H1 (cell line): ENCODE measurements around the gene PNMA1. TPM values are rescaled to one million over a fixed set of nuclear protein-coding genes. Genes with fewer than 3 reads are reported as not detected.

Source experiments
- ASH2L ChIP-seq: fragments of 200-600, 300-600 bp; sonication (generic); IDR thresholded peaks from one replicate; pipeline ENCODE4 v1.7.1; 2017; ENCODE audit warnings: low read length
- ATF2 ChIP-seq: IDR thresholded peaks from 2 replicates; pipeline ENCODE4 v1.6.1; 2012; ENCODE audit warnings: low read length, inconsistent platforms
- BRCA1 ChIP-seq: IDR thresholded peaks from 2 replicates; pipeline ENCODE4 v1.6.1; 2012; ENCODE audit warnings: low read depth, low read length, improper control_type of control experiment
- CBX8 ChIP-seq: fragments of 300-800, 300-1000 bp; sonication (generic); IDR thresholded peaks from 2 replicates; pipeline ENCODE4 v1.7.1; 2016; ENCODE audit warnings: low read depth, low read length, borderline replicate concordance
- CHD1 ChIP-seq: IDR thresholded peaks from 2 replicates; pipeline ENCODE4 v1.6.1; 2012; ENCODE audit warnings: low read depth, low read length, improper control_type of control experiment
- CHD2 ChIP-seq: IDR thresholded peaks from 2 replicates; pipeline ENCODE4 v1.6.1; 2012; ENCODE audit warnings: low read length, improper control_type of control experiment
- EP300 ChIP-seq, 2 experiments: IDR thresholded peaks; 1 replicate in 1 of 2; 2 replicates in 1 of 2; pipeline ENCODE4 v1.6.1; 2011 to 2012; ENCODE audit warnings: low read depth in 2 of 2, low read length in 2 of 2, mild to moderate bottlenecking in 2 of 2, borderline replicate concordance in 1 of 2, inconsistent platforms in 1 of 2, moderate library complexity in 1 of 2
- FOSL1 ChIP-seq: IDR thresholded peaks from 2 replicates; pipeline ENCODE4 v1.6.1; 2011; ENCODE audit warnings: mild to moderate bottlenecking, low read depth, low read length, moderate library complexity; ENCODE audit not compliant: insufficient read depth
- GABPA ChIP-seq: IDR thresholded peaks from 2 replicates; pipeline ENCODE4 v1.6.1; 2011; ENCODE audit warnings: mild to moderate bottlenecking, low read length, moderate library complexity, borderline replicate concordance; ENCODE audit not compliant: insufficient read depth
- GTF2F1 ChIP-seq: IDR thresholded peaks from 2 replicates; pipeline ENCODE4 v1.6.1; 2012; ENCODE audit warnings: low read depth, low read length, improper control_type of control experiment, borderline replicate concordance
- MAX ChIP-seq: IDR thresholded peaks from 2 replicates; pipeline ENCODE4 v1.6.1; 2012; ENCODE audit warnings: inconsistent platforms
- NANOG ChIP-seq: IDR thresholded peaks from 2 replicates; pipeline ENCODE4 v1.6.1; 2011; ENCODE audit warnings: low read length, low read depth, mild to moderate bottlenecking, inconsistent platforms; ENCODE audit not compliant: insufficient read depth, poor library complexity, severe bottlenecking
- PHF8 ChIP-seq: fragments of 200-600 bp; sonication (generic); conservative IDR thresholded peaks from 2 replicates; pipeline ENCODE4 v1.7.1; 2012; ENCODE audit warnings: low read depth, mild to moderate bottlenecking, inconsistent platforms, low read length, moderate library complexity
- RBBP5 ChIP-seq: IDR thresholded peaks from 2 replicates; pipeline ENCODE4 v1.7.1; 2012; ENCODE audit warnings: low read depth, mild to moderate bottlenecking, inconsistent platforms, low read length, moderate library complexity, borderline replicate concordance
- RFX5 ChIP-seq: IDR thresholded peaks from 2 replicates; pipeline ENCODE4 v1.6.1; 2011; ENCODE audit warnings: low read depth, low read length, improper control_type of control experiment, borderline replicate concordance
- SIN3A ChIP-seq, 2 experiments: IDR thresholded peaks in 1 of 2; conservative IDR thresholded peaks in 1 of 2; 2 replicates each; pipeline ENCODE4 v1.6.1; 2011 to 2012; ENCODE audit warnings: low read length in 2 of 2, improper control_type of control experiment in 1 of 2, low read depth in 1 of 2, mild to moderate bottlenecking in 1 of 2
- SIRT6 ChIP-seq: IDR thresholded peaks from one replicate; pipeline ENCODE4 v1.7.1; 2012; ENCODE audit warnings: low read length, inconsistent platforms
- SP1 ChIP-seq: IDR thresholded peaks from 2 replicates; pipeline ENCODE4 v1.6.1; 2011; ENCODE audit warnings: low read depth, low read length
- SP4 ChIP-seq: IDR thresholded peaks from 2 replicates; pipeline ENCODE4 v1.6.1; 2012; ENCODE audit warnings: low read length, inconsistent platforms
- TAF1 ChIP-seq: IDR thresholded peaks from 2 replicates; pipeline ENCODE4 v1.6.1; 2011; ENCODE audit warnings: mild to moderate bottlenecking, low read depth, low read length
- TBP ChIP-seq: IDR thresholded peaks from 2 replicates; pipeline ENCODE4 v1.6.1; 2011; ENCODE audit warnings: low read depth, low read length, improper control_type of control experiment
- TEAD4 ChIP-seq: IDR thresholded peaks from 2 replicates; pipeline ENCODE4 v1.6.1; 2012; ENCODE audit warnings: low read depth, low read length, inconsistent platforms, mixed read lengths
- polyA plus RNA-seq, 7 experiments: library from polyadenylated mRNA; depleted of rRNA in 3 of 7; stranded (reverse) in 5 of 7; unstranded in 2 of 7; fragments of >200 nt in 5 of 7; fragments of 200-250 nt in 2 of 7; gene quantifications; 1 replicate in 5 of 7; 2 replicates in 1 of 7; 4 replicates in 1 of 7; pipeline versions ENCODE4 v1.2.1 to v1.2.3, GENCODE V29; 2011 to 2013; ENCODE audit warnings: missing spikeins in 2 of 7, mixed read lengths in 2 of 7
- total RNA-seq: library from RNA; stranded (reverse); fragmentation: NEBNext Ultra II Directional; extraction: Animal tissue kit (Norgen Biotek cat#: 25700); gene quantifications from 2 replicates; pipeline ENCODE4 v1.2.1, GENCODE V29; 2021
- TF ChIP-seq, protein P1 (sequence below): IDR thresholded peaks from 2 replicates; pipeline ENCODE4 v1.6.1; 2011; ENCODE audit warnings: low read depth, mild to moderate bottlenecking, low read length; ENCODE audit not compliant: insufficient read depth

The PNMA1 gene
- total and polyA plus RNA-seq, 2 of the 8 experiments (the other 6 are each of a cell fraction or from before 2014, with no cell fraction given): 15.8 to 52.7 TPM

DNA sequence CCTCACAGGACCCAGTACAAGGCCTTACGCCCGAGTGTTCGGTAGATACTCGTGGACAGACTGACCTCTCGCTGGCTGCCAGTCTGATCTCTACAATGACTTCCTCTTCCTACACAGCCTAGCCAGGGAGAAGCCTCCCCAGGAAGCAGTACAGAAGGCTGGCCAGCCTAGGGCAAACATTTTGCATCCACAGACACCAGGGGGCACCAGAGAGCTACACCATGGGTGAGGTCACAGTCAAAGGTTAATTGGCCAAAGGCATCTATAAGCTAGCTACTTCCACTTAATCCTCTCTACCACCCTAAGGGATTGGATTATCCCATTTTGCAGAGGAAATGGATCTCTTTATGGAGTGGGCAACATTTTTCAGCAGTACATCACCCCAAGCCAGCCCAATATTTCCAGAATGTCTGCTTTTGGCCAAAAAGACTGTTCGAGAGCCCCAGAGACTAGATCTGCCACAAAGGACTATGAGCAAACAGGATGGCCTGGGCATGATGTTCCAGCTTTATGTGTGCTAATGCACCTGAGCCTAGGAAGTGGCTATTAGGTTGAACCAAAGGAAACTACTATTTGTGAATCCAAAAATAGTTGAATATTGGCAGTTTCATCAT lies 14.6 kb upstream of the PNMA1 start (continued):
- TF ChIP-seq CBX8 (no peak), MAX (no peak), GABPA (no peak), GTF2F1 (no peak), BRCA1 (no peak), TBP (no peak), ASH2L (no peak), RBBP5 (no peak), SIRT6 (no peak), ATF2 (peak; percentile 84; the same call in 1 of the 2 replicates), TAF1 (no peak), CHD2 (no peak), RFX5 (no peak), SP1 (no peak), TEAD4 (no peak; the same call in 1 of the 2 replicates), PHF8 (no peak), FOSL1 (no peak), SP4 (no peak; the same call in 1 of the 2 replicates), SIN3A (conservative IDR thresholded peaks at IDR 0.05 in 1 of 2, IDR thresholded peaks at IDR 0.05 in 1 of 2; ENCODE audit: low read depth in 1 of 2, low read length in 2 of 2) (no peak), CHD1 (no peak), NANOG (peak; percentile 30), EP300 (IDR thresholded peaks at IDR 0.05; ENCODE audit: borderline replicate concordance in 1 of 2, low read depth in 2 of 2, low read length in 2 of 2) (no peak)
- TF ChIP-seq, protein P1, sequence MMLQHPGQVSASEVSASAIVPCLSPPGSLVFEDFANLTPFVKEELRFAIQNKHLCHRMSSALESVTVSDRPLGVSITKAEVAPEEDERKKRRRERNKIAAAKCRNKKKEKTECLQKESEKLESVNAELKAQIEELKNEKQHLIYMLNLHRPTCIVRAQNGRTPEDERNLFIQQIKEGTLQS: no peak
